Activated T-helper 2 cell treated with anti-CD3 and anti-CD28 coated beads, Interferon-gamma antibody, Interleukin-2, Interleukin-4, amounts not matched to agents 10 μg/mL and 5 μg/mL and 100 μg/mL, durations not matched to agents 14 hours and 24 hours and 36 hours (primary cell): ENCODE data around the gene RASD2. TPM values are rescaled to one million over a fixed set of nuclear protein-coding genes. Genes with fewer than 3 reads are reported as not detected.

ENCODE experiments used
- DNase-seq: peaks from one replicate; pipeline ENCODE4 v3.0.0; 2021; ENCODE audit warnings: low spot score
- H3K27ac Mint-ChIP-seq: one replicate; pipeline ENCODE4 v1.8.0; 2021; ENCODE audit warnings: mixed read lengths
- H3K27me3 Mint-ChIP-seq: one replicate; pipeline ENCODE4 v1.8.0; 2021; ENCODE audit warnings: low read depth, mixed read lengths
- H3K36me3 Mint-ChIP-seq: one replicate; pipeline ENCODE4 v1.8.0; 2021; ENCODE audit warnings: low read depth, mixed read lengths
- H3K4me1 Mint-ChIP-seq: one replicate; pipeline ENCODE4 v1.8.0; 2021; ENCODE audit warnings: low read depth, mixed read lengths
- H3K4me3 Mint-ChIP-seq: one replicate; pipeline ENCODE4 v1.8.0; 2021; ENCODE audit warnings: low read depth, mild to moderate bottlenecking, moderate library complexity, mixed read lengths
- H3K9me3 Mint-ChIP-seq: one replicate; pipeline ENCODE4 v1.8.0; 2021; ENCODE audit warnings: mixed read lengths
- intact Hi-C: fragments of 100-400 bp; cut with micrococcal nuclease; formaldehyde crosslinking; loops from one replicate; pipeline ENCODE4 v1.15.1; 2023
- total RNA-seq: library from RNA; stranded (reverse); gene quantifications from 2 replicates; pipeline ENCODE4 v1.2.3, GENCODE V29; 2022

Gene RASD2
- total RNA-seq, 1 donor from 2014 or later = not detected

DNA sequence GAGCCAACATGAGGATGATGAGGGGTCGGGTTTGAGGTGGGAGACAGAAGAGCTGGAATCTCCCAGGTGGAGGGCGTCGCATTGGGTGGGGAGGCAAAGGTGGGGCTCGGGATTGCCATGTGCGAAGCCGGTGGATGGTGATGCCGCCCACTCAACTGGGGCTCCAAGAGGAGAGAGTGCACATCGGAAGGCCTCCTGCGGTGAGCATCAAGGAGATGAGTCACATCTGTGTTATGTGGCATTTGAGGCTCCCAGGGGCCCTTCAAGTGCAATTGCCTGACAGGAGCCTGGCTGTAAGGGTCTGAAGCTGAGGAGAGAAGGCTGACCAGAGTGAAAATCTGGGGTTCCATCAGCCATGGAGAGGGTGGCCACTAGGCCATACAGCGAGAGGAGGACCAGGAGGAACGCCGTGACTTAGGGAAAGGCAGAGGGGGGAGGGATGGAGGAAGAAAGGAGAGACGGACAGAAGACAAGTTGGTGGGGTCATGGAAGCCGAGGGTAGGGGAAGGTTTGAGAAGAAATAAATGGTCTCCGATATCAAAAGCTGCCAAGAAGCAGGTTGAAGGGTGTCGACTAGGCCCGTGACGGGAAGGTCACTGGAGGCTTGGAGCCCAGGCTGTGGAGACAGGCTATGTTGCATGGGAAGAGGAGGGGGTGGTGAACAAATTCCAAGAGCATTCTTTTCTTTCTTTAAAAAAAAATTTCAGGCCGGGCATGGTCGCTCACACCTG is 21.3 kb downstream of the RASD2 start:
- Mint-ChIP-seq H3K9me3 (no peaks in the 10 kb centered on the region), H3K4me3 (no peak overlapping the region), H3K27me3 (peaks cover 24% of the 10 kb centered on the region), H3K36me3 (no peaks in the 10 kb centered on the region), H3K4me1 (peaks cover 7% of the 10 kb centered on the region), H3K27ac (no peak overlapping the region)
- intact Hi-C loops = no loop called here
- no peak for DNase-seq

DNA sequence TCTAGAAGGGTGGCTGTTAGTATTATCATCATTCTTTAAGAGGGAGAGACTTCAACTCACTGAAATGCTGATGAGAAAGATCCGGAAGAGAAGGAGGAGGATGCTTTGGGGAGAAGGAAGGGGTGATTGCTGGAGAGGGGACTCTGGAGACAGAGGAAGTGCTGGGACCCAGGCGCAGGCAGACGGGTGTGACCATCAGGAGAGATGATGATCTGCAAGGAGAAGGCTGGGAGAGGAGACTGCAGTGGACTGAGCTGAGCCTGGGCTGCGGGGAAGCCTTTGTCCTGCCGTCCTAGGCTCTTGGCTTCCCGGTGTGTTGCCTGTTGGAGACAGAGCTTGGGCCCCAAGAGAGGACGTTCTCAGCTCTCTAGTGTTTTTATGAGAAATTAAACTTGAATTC is 22.6 kb downstream of the RASD2 start:
- H3K4me3 Mint-ChIP-seq = no peak overlapping the region
- peaks cover 16% of the 10 kb centered on the region for H3K27me3 Mint-ChIP-seq
- H3K9me3 Mint-ChIP-seq = no peaks in the 10 kb centered on the region

DNA sequence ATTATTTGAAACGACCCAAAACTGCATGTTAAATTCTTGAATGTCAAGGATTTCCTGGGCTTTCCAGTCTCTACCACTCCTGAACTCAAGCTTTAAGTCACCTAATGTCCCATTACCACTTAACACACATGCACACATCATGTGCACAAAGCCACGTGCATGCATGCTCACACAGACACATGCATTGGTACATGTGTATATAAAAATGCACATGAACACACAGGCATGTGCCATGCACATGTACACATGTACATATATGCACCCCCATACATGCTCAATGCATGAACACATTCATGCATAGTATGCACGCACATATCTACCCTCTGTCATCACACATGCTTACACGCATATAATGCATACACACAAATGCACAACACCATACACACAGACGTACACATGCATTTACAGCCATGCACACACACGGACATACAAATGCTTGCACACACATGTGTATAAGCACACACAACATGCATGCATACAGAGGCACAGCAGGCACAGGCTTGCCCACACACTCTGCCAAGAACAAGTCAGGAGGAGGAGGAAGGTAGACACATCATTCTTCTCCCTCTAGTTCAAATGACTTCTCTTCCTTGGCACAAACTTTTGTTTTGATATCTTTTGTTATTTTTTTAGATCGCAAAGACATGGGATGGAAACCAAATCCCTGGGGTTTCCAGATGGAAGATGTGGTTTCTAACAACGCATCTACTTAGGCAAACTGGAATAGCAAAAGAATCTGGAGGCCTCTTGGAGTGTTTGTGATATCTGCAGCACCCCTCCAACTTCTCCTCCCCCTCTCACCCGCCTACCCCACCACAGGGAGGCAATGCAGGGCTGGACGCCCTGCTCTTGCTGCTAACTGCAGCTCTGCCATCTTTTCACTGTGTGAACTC is 24.6 kb downstream of the RASD2 start:
- Mint-ChIP-seq H3K27ac (no peak overlapping the region), H3K9me3 (no peaks in the 10 kb centered on the region), H3K4me1 (peaks cover 3% of the 10 kb centered on the region), H3K27me3 (peaks cover 16% of the 10 kb centered on the region), H3K36me3 (no peaks in the 10 kb centered on the region), H3K4me3 (no peak overlapping the region)
- no peak for DNase-seq
- intact Hi-C loops = no loop called here

More for the DNA sequence above, 22.6 kb downstream of the RASD2 start:
- peaks cover 4% of the 10 kb centered on the region for H3K4me1 Mint-ChIP-seq
- no peak overlapping the region for H3K27ac Mint-ChIP-seq
- no peak for DNase-seq
- intact Hi-C loops = no loop called here
- H3K36me3 Mint-ChIP-seq = no peaks in the 10 kb centered on the region

DNA sequence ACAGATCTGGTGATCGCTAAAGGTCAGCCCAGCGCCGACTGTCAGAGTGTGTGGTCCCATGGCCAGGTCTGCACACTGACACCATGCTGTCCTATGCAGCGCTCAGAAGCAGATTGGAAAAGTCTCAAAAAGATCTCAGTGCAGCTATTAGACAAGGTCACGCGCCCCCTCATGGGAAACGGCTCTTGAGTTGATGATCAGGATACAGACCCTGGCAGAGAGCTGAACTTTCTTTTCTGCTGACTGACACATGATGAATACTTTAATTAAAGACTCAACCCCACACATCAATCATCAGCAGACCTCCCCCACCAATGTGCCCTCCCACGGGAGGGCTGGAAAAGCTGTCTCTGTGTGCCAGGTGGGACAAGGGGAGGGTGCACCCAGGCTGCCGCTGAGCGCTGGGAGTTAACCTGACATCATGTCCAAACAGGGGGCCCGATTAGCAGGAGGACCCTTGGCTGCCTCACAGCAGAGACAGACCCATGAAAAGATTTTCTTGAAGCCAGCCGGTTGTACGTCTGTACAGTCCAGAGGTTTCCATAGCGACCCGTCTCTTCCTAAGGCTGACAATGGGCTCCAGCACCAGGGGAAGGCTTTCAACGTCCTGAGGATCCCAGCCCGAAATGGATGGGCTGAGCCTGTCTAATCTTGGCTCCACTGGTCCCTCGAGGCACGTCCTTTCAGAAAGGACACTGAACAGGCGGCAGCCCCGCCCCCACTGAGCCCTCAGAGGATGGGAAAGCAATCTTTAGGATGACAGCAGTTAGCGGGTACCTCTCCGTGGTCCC is 26.9 kb downstream of the RASD2 start:
- H3K4me1 Mint-ChIP-seq = no peaks in the 10 kb centered on the region
- no peak for DNase-seq
- peaks cover 7% of the 10 kb centered on the region for H3K27me3 Mint-ChIP-seq
- intact Hi-C loops = no loop called here
- H3K36me3 Mint-ChIP-seq = no peaks in the 10 kb centered on the region
- no peak overlapping the region for H3K27ac Mint-ChIP-seq
- no peak overlapping the region for H3K4me3 Mint-ChIP-seq
- H3K9me3 Mint-ChIP-seq = no peaks in the 10 kb centered on the region

DNA sequence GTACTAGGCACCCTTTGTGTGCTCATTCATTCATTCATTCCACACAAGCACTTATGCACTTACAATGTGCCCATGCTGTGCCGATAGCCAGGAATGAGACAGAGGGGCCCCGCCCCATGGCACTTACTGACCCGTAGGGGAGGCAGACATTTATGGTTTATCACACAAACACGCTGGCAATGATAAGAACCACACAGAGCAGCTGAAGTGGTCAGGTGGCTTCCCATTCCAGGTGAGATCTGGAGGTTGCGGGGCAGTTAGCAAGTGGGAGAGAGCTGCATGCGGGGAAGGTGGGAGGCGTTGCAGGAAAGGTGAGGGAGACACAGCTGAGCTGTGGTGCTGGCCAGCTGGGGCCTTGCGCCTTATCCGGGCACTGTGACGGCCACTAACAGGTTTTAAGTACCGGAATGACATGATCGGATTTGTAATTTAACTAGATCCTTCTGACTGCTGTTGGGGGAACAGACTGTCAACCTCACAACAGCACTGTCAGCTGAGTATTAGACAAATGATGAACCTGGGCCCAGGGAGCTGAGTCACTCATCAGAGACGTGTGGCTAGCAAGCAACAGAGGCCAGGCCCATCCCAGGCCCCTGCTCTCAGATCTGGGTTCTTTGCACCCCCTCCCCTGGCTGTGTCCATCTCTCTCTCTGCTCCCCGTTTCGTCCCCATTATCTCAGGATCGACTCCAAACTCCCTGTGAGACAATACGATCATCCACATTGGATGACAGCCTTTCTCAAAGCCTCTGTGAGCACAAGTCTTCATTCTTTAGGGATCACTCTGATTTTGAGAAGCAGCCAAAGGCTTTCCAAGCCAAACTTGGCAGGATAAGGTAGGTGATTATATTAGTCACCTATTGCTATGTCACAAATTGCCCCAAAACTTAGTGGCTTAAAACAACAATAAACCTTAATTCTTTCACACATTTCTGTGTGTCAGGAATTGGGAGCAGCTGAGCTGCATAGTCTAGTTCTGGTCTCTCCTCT is 28.4 kb downstream of the RASD2 start:
- no peaks in the 10 kb centered on the region for H3K36me3 Mint-ChIP-seq
- H3K9me3 Mint-ChIP-seq = no peaks in the 10 kb centered on the region
- no peak for DNase-seq
- peaks cover 3% of the 10 kb centered on the region for H3K27me3 Mint-ChIP-seq
- no peaks in the 10 kb centered on the region for H3K4me1 Mint-ChIP-seq
- H3K27ac Mint-ChIP-seq = no peak overlapping the region
- no peak overlapping the region for H3K4me3 Mint-ChIP-seq
- intact Hi-C loops = no loop called here

DNA sequence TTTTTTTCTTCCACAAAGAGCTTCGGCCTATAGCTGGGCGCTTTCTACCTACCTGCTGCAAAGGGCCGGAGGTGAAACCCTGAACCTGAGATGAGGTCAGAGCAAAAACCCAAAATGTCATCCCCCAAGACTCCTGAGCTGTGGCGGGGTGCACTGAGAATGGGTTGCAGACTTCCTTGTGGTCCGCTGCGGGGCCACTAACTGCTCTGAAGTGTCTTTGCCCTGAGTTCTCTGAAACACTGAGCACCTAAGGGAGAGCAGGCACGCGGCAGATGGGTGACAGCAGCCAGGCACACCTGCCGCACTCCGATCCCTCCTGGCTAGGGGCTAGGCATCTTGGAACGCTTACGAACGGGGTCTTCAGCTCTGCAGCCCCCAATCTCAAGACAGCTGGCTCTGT is 29.3 kb downstream of the RASD2 start:
- Mint-ChIP-seq H3K4me1 (no peaks in the 10 kb centered on the region), H3K27ac (no peak overlapping the region), H3K36me3 (no peaks in the 10 kb centered on the region), H3K27me3 (peaks cover 3% of the 10 kb centered on the region), H3K9me3 (no peaks in the 10 kb centered on the region), H3K4me3 (no peak overlapping the region)
- intact Hi-C loops = no loop called here
- no peak for DNase-seq

DNA sequence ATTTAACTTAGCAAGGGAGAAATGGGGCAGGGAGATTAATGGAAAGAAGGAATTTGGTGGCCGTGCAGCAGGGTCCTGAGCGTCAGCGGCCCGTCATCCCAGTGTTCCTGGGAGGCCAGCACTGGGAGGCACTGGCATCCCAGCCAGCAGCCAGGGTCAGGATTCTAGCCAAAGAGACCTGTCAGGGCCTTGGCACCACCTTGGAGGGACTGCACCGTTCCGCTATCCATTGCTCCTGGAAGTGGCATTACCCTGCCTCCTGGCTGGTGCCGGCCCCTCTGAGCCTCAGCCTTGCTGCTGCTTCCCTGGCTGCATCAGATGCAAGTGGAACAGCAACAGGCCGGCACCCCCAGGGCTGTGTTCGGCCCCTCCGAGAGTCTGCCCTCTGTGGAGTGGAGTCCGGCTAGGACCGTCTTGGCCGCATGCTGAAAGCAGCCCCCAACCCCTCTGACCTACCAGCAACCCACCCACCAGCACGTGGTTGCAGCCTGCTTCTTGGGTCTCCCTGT is 30.1 kb downstream of the RASD2 start:
- Mint-ChIP-seq H3K9me3 (no peaks in the 10 kb centered on the region), H3K36me3 (no peaks in the 10 kb centered on the region), H3K4me1 (no peaks in the 10 kb centered on the region), H3K27me3 (no peaks in the 10 kb centered on the region), H3K27ac (no peak overlapping the region), H3K4me3 (no peak overlapping the region)
- intact Hi-C loops = no loop called here
- no peak for DNase-seq

DNA sequence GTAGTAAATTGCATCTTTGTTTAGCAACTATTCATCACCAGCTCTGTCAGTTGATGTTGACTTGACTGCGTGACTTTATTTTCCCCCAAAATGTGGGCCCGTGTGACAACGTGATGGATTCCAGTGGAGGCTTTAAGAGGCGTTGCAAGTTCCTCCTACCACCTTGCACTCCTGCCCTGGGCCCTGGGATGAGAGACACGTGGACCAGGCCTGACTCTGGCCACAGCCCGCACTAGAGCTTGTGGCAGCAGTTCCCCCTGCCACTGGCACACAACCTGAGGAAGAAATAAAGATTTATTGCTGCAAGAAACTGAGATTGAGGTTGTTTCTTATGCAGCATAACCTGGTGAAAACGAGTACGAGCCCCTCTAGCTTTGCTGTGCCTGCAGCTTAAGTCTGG is 31.9 kb downstream of the RASD2 start:
- intact Hi-C loops = no loop called here
- H3K27me3 Mint-ChIP-seq = no peaks in the 10 kb centered on the region
- no peaks in the 10 kb centered on the region for H3K9me3 Mint-ChIP-seq
- H3K4me3 Mint-ChIP-seq = no peak overlapping the region
- no peaks in the 10 kb centered on the region for H3K36me3 Mint-ChIP-seq
- no peaks in the 10 kb centered on the region for H3K4me1 Mint-ChIP-seq
- no peak for DNase-seq
- no peak overlapping the region for H3K27ac Mint-ChIP-seq

DNA sequence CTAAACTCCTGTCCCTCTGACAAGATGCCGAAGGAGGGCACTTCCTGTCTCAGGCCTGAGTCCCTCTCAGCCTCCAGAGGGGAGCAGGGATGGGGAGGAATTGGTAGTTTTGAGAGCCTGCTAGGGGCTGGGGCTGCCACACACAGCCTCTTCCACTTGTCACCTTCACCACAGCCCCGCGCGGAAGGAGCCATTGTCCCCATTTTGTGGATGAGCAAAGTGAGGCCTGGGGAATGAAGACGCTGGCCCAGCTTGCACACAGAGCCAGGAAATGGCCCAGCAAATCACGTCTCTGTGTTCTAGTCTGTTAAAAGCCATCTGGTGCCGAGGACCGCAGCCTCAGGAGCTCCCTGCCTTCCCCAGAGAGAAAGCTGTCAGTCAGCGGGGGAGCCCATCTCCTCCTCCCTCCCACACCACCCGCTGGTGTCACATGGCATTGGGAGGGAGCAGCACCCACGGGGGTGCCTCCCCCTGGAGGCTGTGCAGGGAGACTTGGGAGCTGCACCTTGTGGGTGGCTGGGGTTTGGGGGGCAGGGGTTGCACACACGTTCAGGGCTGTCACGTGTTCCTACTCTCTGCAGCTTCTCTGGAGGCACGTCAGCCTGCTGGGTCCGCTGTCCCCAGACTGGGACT is 34.6 kb downstream of the RASD2 start:
- Mint-ChIP-seq H3K36me3 (no peaks in the 10 kb centered on the region), H3K9me3 (no peaks in the 10 kb centered on the region)
- no peak for DNase-seq

DNA sequence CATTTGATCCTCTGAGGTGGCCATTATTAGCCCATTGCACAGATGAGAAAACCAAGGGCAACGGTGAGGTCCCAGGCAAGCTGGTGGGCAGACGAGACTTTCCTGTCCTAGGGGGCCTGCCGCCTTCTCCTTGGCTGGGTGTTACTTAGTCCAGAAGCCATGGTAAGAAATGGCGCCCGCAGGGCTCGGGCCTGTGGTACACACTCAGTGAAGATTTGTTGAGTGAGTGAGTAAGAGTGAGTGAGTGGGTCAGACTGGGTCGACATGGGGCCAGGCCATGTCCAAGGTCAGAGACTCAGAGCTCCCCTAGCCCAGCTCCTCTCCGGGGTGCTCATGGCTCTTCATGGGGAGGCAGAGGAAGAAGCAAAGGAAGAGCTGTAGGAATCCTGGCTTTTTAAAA is 36.0 kb downstream of the RASD2 start:
- Mint-ChIP-seq H3K36me3 (no peaks in the 10 kb centered on the region), H3K27ac (no peak overlapping the region), H3K9me3 (no peaks in the 10 kb centered on the region), H3K4me3 (no peak overlapping the region), H3K27me3 (no peaks in the 10 kb centered on the region), H3K4me1 (no peaks in the 10 kb centered on the region)
- intact Hi-C loops = no loop called here
- no peak for DNase-seq

More for the DNA sequence above, 34.6 kb downstream of the RASD2 start:
- no peaks in the 10 kb centered on the region for H3K27me3 Mint-ChIP-seq
- H3K4me1 Mint-ChIP-seq = no peaks in the 10 kb centered on the region
- intact Hi-C loops = no loop called here
- H3K4me3 Mint-ChIP-seq = no peak overlapping the region
- H3K27ac Mint-ChIP-seq = no peak overlapping the region

DNA sequence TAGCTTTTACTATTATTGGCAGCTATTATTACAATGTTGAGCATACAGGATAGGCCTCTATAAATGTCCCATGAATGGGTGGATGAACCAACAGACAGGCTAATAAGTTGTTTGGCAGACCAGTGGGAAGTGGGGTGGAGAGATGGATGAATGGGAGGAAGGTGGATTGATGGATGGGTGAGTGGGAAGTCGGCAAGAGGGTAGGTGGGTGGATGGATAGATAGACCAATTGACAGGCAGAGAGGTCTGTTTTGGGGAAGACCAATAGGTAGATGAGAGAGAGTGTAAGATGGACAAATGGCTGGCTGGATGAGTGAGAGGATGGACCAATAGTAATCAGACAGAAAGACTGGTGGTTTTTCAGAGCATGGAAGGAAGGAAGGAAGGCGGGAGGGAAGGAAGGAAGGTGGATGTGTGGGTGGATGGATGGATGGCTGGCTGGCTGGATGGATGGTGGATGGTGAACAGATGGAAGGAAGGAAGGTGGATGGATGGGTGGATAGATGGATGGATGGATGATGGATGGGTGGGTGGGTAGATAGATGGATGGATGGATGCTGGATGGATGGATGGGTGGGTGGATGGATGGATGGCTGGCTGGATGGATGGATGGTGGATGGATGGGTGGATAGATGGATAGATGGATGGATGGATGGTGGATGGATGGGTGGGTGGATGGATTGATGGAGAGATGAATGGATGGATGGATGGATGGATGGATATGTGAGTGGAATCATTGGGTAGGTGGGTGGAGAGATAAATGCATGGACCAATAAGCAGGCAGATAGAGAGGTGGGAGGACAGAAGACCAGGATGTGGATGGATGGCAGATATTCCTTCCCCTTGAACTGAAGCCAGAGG is 37.4 kb downstream of the RASD2 start:
- Mint-ChIP-seq H3K9me3 (no peaks in the 10 kb centered on the region), H3K36me3 (no peaks in the 10 kb centered on the region), H3K27me3 (no peaks in the 10 kb centered on the region), H3K4me1 (no peaks in the 10 kb centered on the region), H3K27ac (no peak overlapping the region), H3K4me3 (no peak overlapping the region)
- intact Hi-C loops = no loop called here
- DNase-seq = no peak
